ENCODE results near the gene FNBP1.

DNA sequence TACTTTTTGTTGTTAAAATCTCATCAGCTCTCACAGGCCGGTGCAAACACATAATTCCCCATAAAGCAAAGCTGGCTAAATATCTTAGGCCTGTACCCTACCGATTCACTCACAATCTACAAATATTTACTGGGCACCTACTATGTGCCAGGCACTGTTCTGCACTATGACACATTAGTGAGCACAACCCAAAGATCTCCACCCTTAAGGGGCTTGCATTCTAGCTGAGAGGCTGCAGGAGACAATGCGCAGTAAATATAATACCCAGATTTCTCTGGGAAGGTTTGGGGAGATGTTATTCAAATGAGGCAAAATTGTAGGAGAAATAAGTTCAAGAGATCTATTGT is 53.7 kb downstream of the FNBP1 start:
- TF ChIP-seq EP300 (IDR thresholded peaks at IDR 0.05; ENCODE audit: borderline replicate concordance in 1 of 2, low read depth in 1 of 2, low read length in 1 of 2) (no peak), MEF2A (IDR thresholded peaks at IDR 0.05; ENCODE audit: borderline replicate concordance, low read depth) (no peak), POLR2AphosphoS5 (IDR thresholded peaks at IDR 0.05; ENCODE audit: low read depth, low read length) (no peak), CHD2 (IDR thresholded peaks at IDR 0.05; ENCODE audit: low read length, partially characterized antibody) (no peak)
- TF ChIP-seq, protein P1, sequence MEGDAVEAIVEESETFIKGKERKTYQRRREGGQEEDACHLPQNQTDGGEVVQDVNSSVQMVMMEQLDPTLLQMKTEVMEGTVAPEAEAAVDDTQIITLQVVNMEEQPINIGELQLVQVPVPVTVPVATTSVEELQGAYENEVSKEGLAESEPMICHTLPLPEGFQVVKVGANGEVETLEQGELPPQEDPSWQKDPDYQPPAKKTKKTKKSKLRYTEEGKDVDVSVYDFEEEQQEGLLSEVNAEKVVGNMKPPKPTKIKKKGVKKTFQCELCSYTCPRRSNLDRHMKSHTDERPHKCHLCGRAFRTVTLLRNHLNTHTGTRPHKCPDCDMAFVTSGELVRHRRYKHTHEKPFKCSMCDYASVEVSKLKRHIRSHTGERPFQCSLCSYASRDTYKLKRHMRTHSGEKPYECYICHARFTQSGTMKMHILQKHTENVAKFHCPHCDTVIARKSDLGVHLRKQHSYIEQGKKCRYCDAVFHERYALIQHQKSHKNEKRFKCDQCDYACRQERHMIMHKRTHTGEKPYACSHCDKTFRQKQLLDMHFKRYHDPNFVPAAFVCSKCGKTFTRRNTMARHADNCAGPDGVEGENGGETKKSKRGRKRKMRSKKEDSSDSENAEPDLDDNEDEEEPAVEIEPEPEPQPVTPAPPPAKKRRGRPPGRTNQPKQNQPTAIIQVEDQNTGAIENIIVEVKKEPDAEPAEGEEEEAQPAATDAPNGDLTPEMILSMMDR (IDR thresholded peaks at IDR 0.05): no peak
- TF ChIP-seq, protein P2, sequence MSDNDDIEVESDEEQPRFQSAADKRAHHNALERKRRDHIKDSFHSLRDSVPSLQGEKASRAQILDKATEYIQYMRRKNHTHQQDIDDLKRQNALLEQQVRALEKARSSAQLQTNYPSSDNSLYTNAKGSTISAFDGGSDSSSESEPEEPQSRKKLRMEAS (IDR thresholded peaks at IDR 0.05; ENCODE audit: low read depth): no peak
- TF ChIP-seq, protein P3, sequence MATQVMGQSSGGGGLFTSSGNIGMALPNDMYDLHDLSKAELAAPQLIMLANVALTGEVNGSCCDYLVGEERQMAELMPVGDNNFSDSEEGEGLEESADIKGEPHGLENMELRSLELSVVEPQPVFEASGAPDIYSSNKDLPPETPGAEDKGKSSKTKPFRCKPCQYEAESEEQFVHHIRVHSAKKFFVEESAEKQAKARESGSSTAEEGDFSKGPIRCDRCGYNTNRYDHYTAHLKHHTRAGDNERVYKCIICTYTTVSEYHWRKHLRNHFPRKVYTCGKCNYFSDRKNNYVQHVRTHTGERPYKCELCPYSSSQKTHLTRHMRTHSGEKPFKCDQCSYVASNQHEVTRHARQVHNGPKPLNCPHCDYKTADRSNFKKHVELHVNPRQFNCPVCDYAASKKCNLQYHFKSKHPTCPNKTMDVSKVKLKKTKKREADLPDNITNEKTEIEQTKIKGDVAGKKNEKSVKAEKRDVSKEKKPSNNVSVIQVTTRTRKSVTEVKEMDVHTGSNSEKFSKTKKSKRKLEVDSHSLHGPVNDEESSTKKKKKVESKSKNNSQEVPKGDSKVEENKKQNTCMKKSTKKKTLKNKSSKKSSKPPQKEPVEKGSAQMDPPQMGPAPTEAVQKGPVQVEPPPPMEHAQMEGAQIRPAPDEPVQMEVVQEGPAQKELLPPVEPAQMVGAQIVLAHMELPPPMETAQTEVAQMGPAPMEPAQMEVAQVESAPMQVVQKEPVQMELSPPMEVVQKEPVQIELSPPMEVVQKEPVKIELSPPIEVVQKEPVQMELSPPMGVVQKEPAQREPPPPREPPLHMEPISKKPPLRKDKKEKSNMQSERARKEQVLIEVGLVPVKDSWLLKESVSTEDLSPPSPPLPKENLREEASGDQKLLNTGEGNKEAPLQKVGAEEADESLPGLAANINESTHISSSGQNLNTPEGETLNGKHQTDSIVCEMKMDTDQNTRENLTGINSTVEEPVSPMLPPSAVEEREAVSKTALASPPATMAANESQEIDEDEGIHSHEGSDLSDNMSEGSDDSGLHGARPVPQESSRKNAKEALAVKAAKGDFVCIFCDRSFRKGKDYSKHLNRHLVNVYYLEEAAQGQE (IDR thresholded peaks at IDR 0.05; ENCODE audit: low read depth, low read length): no peak
